LNCAP (cell line): ENCODE results near the gene CLCN6.

Source experiments
- CTCF ChIP-seq: fragments of 450-650 bp; IDR thresholded peaks from 2 replicates; pipeline ENCODE4 v1.5.1; 2017; ENCODE audit warnings: mild to moderate bottlenecking

CLCN6 gene

GRCh38 chr1:11799896-11800295, 6.1 kb upstream of the CLCN6 start:
- TF ChIP-seq CTCF: no peak

GRCh38 chr1:11800391-11800755, 5.6 kb upstream of the CLCN6 start:
- TF ChIP-seq CTCF: no peak

GRCh38 chr1:11800756-11801433, 5.1 kb upstream of the CLCN6 start:
- TF ChIP-seq CTCF: no peak

GRCh38 chr1:11802616-11802972, 3.4 kb upstream of the CLCN6 start:
- no peak for TF ChIP-seq CTCF

- TF ChIP-seq CTCF: no peak
Observed at GRCh38 chr1:11802973-11803885, 2.8 kb upstream of the CLCN6 start.

- TF ChIP-seq CTCF: no peak
Observed at GRCh38 chr1:11804666-11805421, 1.1 kb upstream of the CLCN6 start.

GRCh38 chr1:11806307-11806936, 431 bp downstream of the CLCN6 start:
- no peak for TF ChIP-seq CTCF
